Activated T-cell treated with anti-CD3 and anti-CD28 coated beads, Interleukin-2, amount 50 U/mL, for 72 hours (primary cell): ENCODE data around the gene HEPACAM2. TPM values are rescaled to one million over a fixed set of nuclear protein-coding genes. Genes with fewer than 3 reads are reported as not detected.

Source experiments
- ATAC-seq, 2 donors: fragments of 150-1000 bp; cut with Tn5 transposase; replicated peaks in 1 of 2; 2 replicates each; pipeline ENCODE4 v1.10.0; 2021; ENCODE audit warnings: moderate library complexity in 2 of 2, mild to moderate bottlenecking in 1 of 2
- DNase-seq, 2 donors: peaks; one replicate each; pipeline ENCODE4 v3.0.0; 2021 to 2022; ENCODE audit warnings: mixed read lengths in 1 of 2
- H3K27ac Mint-ChIP-seq: one replicate; pipeline ENCODE4 v1.8.0; 2022; ENCODE audit warnings: mild to moderate bottlenecking, moderate library complexity, mixed read lengths
- H3K27me3 Mint-ChIP-seq: one replicate; pipeline ENCODE4 v1.8.0; 2022; ENCODE audit warnings: low read depth, mixed read lengths
- H3K36me3 Mint-ChIP-seq, 2 donors: one replicate each; pipeline ENCODE4 v1.8.0; 2022; ENCODE audit warnings: mixed read lengths in 2 of 2, mild to moderate bottlenecking in 1 of 2; ENCODE audit not compliant: insufficient read depth in 2 of 2
- H3K4me1 Mint-ChIP-seq: one replicate; pipeline ENCODE4 v1.8.0; 2022; ENCODE audit warnings: low read depth, mixed read lengths
- H3K4me3 Mint-ChIP-seq, 2 donors: one replicate each; pipeline ENCODE4 v1.8.0; 2022; ENCODE audit warnings: mild to moderate bottlenecking in 2 of 2, mixed read lengths in 2 of 2, moderate library complexity in 2 of 2
- H3K9me3 Mint-ChIP-seq, 2 donors: one replicate each; pipeline ENCODE4 v1.8.0; 2022; ENCODE audit warnings: mixed read lengths in 2 of 2
- total RNA-seq, 2 donors: library from RNA; stranded (reverse); gene quantifications; one replicate each; pipeline ENCODE4 v1.2.3, GENCODE V29; 2022

Gene HEPACAM2
- total RNA-seq, 2 donors from 2014 or later = not detected

DNA sequence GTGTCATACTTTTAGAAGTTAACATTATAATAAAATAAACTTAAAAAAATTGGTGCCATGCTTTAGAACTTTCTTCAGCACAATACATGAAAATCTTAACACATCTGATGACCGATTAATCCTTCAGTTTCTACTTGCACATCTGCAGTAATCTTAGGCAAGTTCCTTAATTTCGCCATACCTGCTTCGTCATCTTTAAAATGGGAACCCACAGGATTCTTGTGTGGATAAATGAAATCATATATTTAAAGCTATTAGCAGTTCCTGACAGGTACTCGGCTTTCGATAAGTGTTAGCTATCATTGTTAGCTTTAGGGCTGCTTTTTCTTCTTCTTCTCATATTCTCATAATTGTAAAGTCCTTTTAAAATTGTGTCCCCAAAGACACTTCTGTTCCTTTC is 5.0 kb upstream of the HEPACAM2 start:
- Mint-ChIP-seq H3K36me3 (no peaks in the 10 kb centered on the region), H3K27ac (peak overlapping the region; percentile 92), H3K4me3 (peak overlapping the region; percentile 92 to 93), H3K9me3 (no peaks in the 10 kb centered on the region), H3K27me3 (no peaks in the 10 kb centered on the region), H3K4me1 (peaks cover 16% of the 10 kb centered on the region)
- DNase-seq = no peak
- ATAC-seq = no peak

DNA sequence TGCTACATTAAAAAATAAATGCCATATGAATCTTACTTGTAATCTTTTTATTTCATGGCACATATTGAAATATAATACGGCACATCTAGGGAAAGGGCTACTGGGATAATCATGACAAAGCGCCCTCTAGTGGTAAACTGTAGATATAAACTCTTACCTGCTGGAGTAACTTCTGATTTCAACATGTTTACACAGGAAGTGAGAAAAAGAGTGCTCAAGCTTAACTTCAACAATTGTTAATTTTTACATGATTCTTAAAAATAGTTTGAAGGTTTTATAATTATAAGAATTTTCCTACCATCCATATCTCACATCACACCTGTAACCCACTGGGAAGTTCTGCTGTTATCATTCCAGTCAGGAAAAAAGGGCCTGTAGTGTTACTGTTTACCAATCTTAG is 2.0 kb upstream of the HEPACAM2 start:
- peaks cover 11% of the 10 kb centered on the region for H3K4me1 Mint-ChIP-seq
- H3K9me3 Mint-ChIP-seq = no peaks in the 10 kb centered on the region
- peak overlapping the region; percentile 32 for H3K27ac Mint-ChIP-seq
- no peak overlapping the region for H3K4me3 Mint-ChIP-seq
- peak; percentile 7 to 32 for DNase-seq
- H3K27me3 Mint-ChIP-seq = no peaks in the 10 kb centered on the region
- no peak for ATAC-seq
- H3K36me3 Mint-ChIP-seq = no peaks in the 10 kb centered on the region

GRCh38 chr7:93219868-93220267 is 6.4 kb downstream of the HEPACAM2 start:
- no peak for ATAC-seq
- no peaks in the 10 kb centered on the region for H3K4me1 Mint-ChIP-seq
- H3K36me3 Mint-ChIP-seq = no peaks in the 10 kb centered on the region
- H3K9me3 Mint-ChIP-seq = no peaks in the 10 kb centered on the region
- H3K27ac Mint-ChIP-seq = no peak overlapping the region
- no peak overlapping the region for H3K4me3 Mint-ChIP-seq
- peaks cover 6% of the 10 kb centered on the region for H3K27me3 Mint-ChIP-seq
- no peak for DNase-seq

DNA sequence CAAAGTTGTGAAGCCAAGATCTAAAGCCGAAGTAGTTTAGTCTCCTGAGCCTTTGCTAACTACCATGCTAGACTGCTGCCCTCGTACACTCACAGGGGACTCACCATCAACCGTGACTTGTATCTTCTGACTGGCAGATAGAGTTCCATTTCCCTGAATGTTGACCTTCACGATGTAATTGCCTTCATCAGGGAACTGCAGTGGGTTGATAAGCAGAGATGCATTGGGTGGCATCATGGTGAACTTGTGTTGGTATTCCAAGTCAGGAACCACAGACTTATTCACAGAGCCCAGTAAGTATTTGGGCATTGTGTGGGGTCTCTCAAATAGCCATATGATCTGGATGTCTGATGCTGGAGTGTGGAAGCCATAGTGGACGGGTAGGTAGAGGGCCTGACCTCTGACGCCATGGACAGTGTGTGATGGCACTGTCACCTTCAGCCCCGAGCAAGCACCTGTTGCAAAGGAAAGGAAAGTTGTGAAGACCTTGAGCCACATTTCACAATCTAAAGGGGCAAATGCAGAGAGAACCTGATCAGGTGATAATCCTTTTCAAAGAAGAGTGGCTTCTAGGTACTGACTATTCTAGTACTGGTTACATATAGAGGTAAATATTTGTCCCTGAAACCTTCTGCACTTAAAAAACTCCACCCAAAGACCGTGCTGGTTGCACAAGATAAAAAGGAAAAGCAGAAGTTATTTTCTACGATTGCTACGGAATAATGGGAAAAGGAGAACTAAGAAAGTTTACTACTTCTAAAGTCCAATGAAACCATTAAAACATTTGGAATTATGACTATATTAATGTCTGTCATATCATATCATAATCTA is 7.1 kb downstream of the HEPACAM2 start:
- Mint-ChIP-seq H3K27ac (no peak overlapping the region), H3K27me3 (peaks cover 13% of the 10 kb centered on the region), H3K36me3 (no peaks in the 10 kb centered on the region), H3K4me1 (no peaks in the 10 kb centered on the region), H3K9me3 (no peaks in the 10 kb centered on the region), H3K4me3 (no peak overlapping the region)
- DNase-seq (no peak), ATAC-seq (no peak)

- no peak overlapping the region for H3K4me3 Mint-ChIP-seq
- ATAC-seq (no peak), DNase-seq (no peak)
- H3K27me3 Mint-ChIP-seq = peaks cover 45% of the 10 kb centered on the region
- no peaks in the 10 kb centered on the region for H3K36me3 Mint-ChIP-seq
- no peaks in the 10 kb centered on the region for H3K4me1 Mint-ChIP-seq
- H3K27ac Mint-ChIP-seq = no peak overlapping the region
- no peaks in the 10 kb centered on the region for H3K9me3 Mint-ChIP-seq
Measured at GRCh38 chr7:93212881-93213280, 13.4 kb downstream of the HEPACAM2 start.

GRCh38 chr7:93211228-93211818 is 14.9 kb downstream of the HEPACAM2 start:
- peak in 1 of 2 donors; percentile 11 for ATAC-seq
- Mint-ChIP-seq H3K4me1 (no peaks in the 10 kb centered on the region), H3K27me3 (peaks cover 50% of the 10 kb centered on the region), H3K4me3 (no peak overlapping the region), H3K36me3 (no peaks in the 10 kb centered on the region), H3K27ac (no peak overlapping the region), H3K9me3 (no peaks in the 10 kb centered on the region)
- DNase-seq = no peak

GRCh38 chr7:93205046-93205445 is 21.2 kb downstream of the HEPACAM2 start:
- DNase-seq (no peak), ATAC-seq (no peak)
- Mint-ChIP-seq H3K9me3 (no peaks in the 10 kb centered on the region), H3K27me3 (peaks cover 39% of the 10 kb centered on the region), H3K36me3 (no peaks in the 10 kb centered on the region), H3K27ac (no peak overlapping the region), H3K4me3 (no peak overlapping the region), H3K4me1 (no peaks in the 10 kb centered on the region)

DNA sequence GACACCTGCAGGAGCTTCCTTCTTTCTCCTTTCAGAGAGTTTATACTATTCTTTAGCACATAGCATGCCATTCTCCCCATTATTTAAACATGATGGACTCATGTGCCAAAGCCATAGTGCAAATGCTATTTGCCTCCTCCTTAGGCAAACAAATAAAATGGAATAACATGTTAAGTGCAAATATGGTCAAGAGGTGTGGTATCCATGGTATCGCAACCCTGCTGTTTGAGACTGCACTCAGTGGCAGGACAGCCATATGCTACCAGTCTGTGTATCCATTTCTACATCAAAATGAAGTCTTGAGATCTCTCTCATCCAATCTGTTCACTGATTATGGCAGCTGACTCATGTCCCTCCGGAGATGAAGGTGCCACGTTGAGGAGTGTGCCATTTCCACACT is 22.8 kb downstream of the HEPACAM2 start:
- no peak overlapping the region for H3K4me3 Mint-ChIP-seq
- H3K27me3 Mint-ChIP-seq = peaks cover 53% of the 10 kb centered on the region
- no peaks in the 10 kb centered on the region for H3K9me3 Mint-ChIP-seq
- no peaks in the 10 kb centered on the region for H3K4me1 Mint-ChIP-seq
- no peaks in the 10 kb centered on the region for H3K36me3 Mint-ChIP-seq
- H3K27ac Mint-ChIP-seq = no peak overlapping the region
- DNase-seq (no peak), ATAC-seq (no peak)

- Mint-ChIP-seq H3K4me1 (no peaks in the 10 kb centered on the region), H3K27ac (no peak overlapping the region), H3K4me3 (no peak overlapping the region), H3K36me3 (no peaks in the 10 kb centered on the region), H3K27me3 (peaks cover 58% of the 10 kb centered on the region), H3K9me3 (no peaks in the 10 kb centered on the region)
- ATAC-seq (no peak), DNase-seq (no peak)
Measured at GRCh38 chr7:93202594-93203250, 23.5 kb downstream of the HEPACAM2 start.

GRCh38 chr7:93198472-93198871 is 27.8 kb downstream of the HEPACAM2 start:
- Mint-ChIP-seq H3K4me3 (no peak overlapping the region), H3K9me3 (no peaks in the 10 kb centered on the region), H3K4me1 (no peaks in the 10 kb centered on the region), H3K27ac (no peak overlapping the region), H3K36me3 (no peaks in the 10 kb centered on the region), H3K27me3 (peaks cover 62% of the 10 kb centered on the region)
- no peak for ATAC-seq
- DNase-seq = no peak

DNA sequence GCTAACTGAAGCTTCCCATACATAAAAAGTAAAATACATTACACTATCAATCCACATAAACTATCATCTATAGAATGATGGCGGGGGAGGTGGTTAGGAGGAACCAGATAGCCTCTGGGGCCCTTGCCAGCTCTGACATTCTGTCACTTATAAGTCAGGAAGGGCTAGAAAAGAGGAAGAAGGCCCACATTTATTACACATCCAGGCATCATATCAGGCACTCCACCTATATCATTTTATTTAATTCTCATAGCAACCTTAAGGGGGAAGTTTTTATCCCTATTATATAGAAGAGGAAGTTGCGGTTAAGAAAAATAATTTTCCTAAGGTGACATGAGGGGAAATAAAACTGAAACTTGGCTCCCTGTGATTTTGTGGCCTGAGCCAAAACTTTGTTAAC is 29.9 kb downstream of the HEPACAM2 start:
- peaks cover 69% of the 10 kb centered on the region for H3K27me3 Mint-ChIP-seq
- H3K4me1 Mint-ChIP-seq = no peaks in the 10 kb centered on the region
- no peaks in the 10 kb centered on the region for H3K9me3 Mint-ChIP-seq
- ATAC-seq (no peak), DNase-seq (no peak)
- no peaks in the 10 kb centered on the region for H3K36me3 Mint-ChIP-seq
- H3K27ac Mint-ChIP-seq = no peak overlapping the region
- no peak overlapping the region for H3K4me3 Mint-ChIP-seq

GRCh38 chr7:93194386-93194785 is 31.9 kb downstream of the HEPACAM2 start:
- Mint-ChIP-seq H3K27me3 (peaks cover 74% of the 10 kb centered on the region), H3K36me3 (no peaks in the 10 kb centered on the region), H3K9me3 (no peaks in the 10 kb centered on the region), H3K27ac (no peak overlapping the region), H3K4me1 (no peaks in the 10 kb centered on the region), H3K4me3 (no peak overlapping the region)
- ATAC-seq = no peak
- DNase-seq = no peak

DNA sequence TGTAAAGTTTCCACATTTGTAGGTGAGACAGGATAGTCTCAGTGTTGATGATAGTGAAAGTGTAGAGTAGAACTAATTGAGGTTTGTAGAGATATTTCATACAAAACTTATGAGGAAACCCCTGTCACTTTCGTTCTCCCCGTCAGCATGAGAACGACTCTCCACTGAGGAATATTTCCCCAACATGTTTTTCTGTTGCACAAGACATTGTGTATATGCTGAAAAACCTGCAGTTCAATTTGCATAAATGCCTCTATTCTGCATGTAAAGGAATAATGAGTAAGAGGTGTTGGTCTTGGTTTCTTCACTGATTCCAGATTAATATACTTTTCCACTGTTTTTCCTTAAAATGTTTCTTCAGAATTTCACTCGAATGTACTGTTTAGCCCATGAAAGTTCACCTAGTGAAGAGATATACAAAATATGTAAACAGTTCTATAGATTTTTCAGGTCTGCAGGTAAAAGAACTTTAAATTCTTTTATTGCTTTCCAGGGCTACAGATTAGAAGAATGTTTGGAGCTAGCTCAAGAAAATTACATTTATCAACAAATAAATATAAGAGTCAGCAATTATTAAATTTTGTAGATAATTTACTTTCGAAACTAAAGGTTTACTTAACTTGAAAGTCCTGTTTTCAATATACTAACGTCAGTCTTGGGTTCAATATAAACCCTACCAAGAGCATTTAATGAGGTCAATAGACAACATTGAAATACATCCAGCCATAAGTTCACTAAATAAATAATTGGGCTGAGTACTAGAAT is 37.2 kb downstream of the HEPACAM2 start:
- no peaks in the 10 kb centered on the region for H3K9me3 Mint-ChIP-seq
- H3K27ac Mint-ChIP-seq = no peak overlapping the region
- H3K36me3 Mint-ChIP-seq = no peaks in the 10 kb centered on the region
- DNase-seq = no peak
- H3K4me1 Mint-ChIP-seq = peaks cover 15% of the 10 kb centered on the region
- peaks cover 73% of the 10 kb centered on the region for H3K27me3 Mint-ChIP-seq
- H3K4me3 Mint-ChIP-seq = no peak overlapping the region
- no peak for ATAC-seq
